GM12878 (cell line): Measurements from ENCODE around the gene ABTB1. TPM values are rescaled to one million over a fixed set of nuclear protein-coding genes. Genes with fewer than 3 reads are reported as not detected.

Source experiments
- ATAC-seq: fragments of 200-7000 bp; cut with Tn5 transposase; 3 replicates; pipeline ENCODE4 v1.9.1; 2020; ENCODE audit warnings: mild to moderate bottlenecking, moderate library complexity
- BruUV-seq: library from RNA; stranded (reverse); fragments of 400-500 nt; replicated peaks from 2 replicates; lab custom pipeline; 2021; lab: Mats Ljungman, UMichigan
- CTCF ChIA-PET: fragments of 300-600 bp; sonication (Branson Sonifier 250); formaldehyde crosslinking; extraction: SDS; loops from one replicate; lab custom pipeline; 2021; ENCODE audit warnings: inconsistent platforms; lab: Yijun Ruan, JAX
- POLR2A ChIA-PET: fragments of 350-600 bp; formaldehyde crosslinking; extraction: SDS; loops from one replicate; lab custom pipeline; 2021; ENCODE audit warnings: inconsistent platforms; lab: Charles Lee
- RAD21 ChIA-PET: fragments of 300-600 bp; sonication (Branson Sonifier 250); formaldehyde crosslinking; loops from one replicate; lab custom pipeline; 2023; ENCODE audit warnings: antibody characterized with exemption; ENCODE audit not compliant: unreplicated experiment; lab: Charles Lee
- SMC1A ChIA-PET: fragments of 300-600 bp; sonication (Branson Sonifier 250); formaldehyde crosslinking; loops from one replicate; lab custom pipeline; 2023; ENCODE audit not compliant: unreplicated experiment, uncharacterized antibody; lab: Charles Lee
- DNase-seq: peaks from one replicate; pipeline ENCODE4 v3.0.0-alpha.2; 2011; ENCODE audit warnings: low read depth, low spot score
- FAIRE-seq: peaks from 3 replicates; lab custom pipeline; 2011; peaks lifted over from hg19 to GRCh38; lab: Jason Lieb, UNC
- H2AFZ ChIP-seq: 2 replicates; pipeline ENCODE4 v1.6.0; 2011; ENCODE audit warnings: low read depth, low read length, control low read depth; ENCODE audit not compliant: control insufficient read depth
- H3K27ac ChIP-seq: 2 replicates; pipeline ENCODE4 v1.5.1; 2011; ENCODE audit warnings: control low read depth; ENCODE audit not compliant: control insufficient read depth, insufficient read depth
- H3K27me3 ChIP-seq, 2 experiments: replicated peaks in 1 of 2; 2 replicates each; pipeline versions ENCODE4 v1.6.0 to v1.6.1; 2011; ENCODE audit warnings: low read length in 1 of 2; ENCODE audit not compliant: control insufficient read depth in 2 of 2, insufficient read depth in 2 of 2
- H3K36me3 ChIP-seq, 2 experiments: 2 replicates each; pipeline ENCODE4 v1.5.1; 2011; ENCODE audit warnings: low read length in 1 of 2; ENCODE audit not compliant: control insufficient read depth in 2 of 2, insufficient read depth in 2 of 2
- H3K4me1 ChIP-seq: 2 replicates; pipeline ENCODE4 v1.6.1; 2011; ENCODE audit warnings: mild to moderate bottlenecking, low read length, moderate library complexity, mixed read lengths; ENCODE audit not compliant: control insufficient read depth, insufficient read depth
- H3K4me2 ChIP-seq: 2 replicates; pipeline ENCODE4 v1.6.0; 2011; ENCODE audit warnings: control low read depth; ENCODE audit not compliant: control insufficient read depth, insufficient read depth
- H3K4me3 ChIP-seq: fragments of 200-600 bp; sonication (generic); 2 replicates; pipeline ENCODE4 v1.5.1; 2016
- H3K79me2 ChIP-seq: 2 replicates; pipeline ENCODE4 v1.6.0; 2011; ENCODE audit warnings: low read length; ENCODE audit not compliant: control insufficient read depth, insufficient read depth
- H3K9ac ChIP-seq: 2 replicates; pipeline ENCODE4 v1.8.0; 2011; ENCODE audit warnings: low read length, control low read depth, mixed read lengths; ENCODE audit not compliant: control insufficient read depth, insufficient read depth
- H3K9me3 ChIP-seq: replicated peaks from 3 replicates; pipeline ENCODE4 v1.5.1; 2011; ENCODE audit warnings: mild to moderate bottlenecking, low read length; ENCODE audit not compliant: control insufficient read depth, insufficient read depth
- H4K20me1 ChIP-seq: 2 replicates; pipeline ENCODE4 v1.6.0; 2011; ENCODE audit not compliant: control insufficient read depth, insufficient read depth
- ATF3 ChIP-seq: IDR thresholded peaks from 2 replicates; pipeline ENCODE4 v1.6.1; 2011; ENCODE audit warnings: low read depth, mild to moderate bottlenecking, low read length, moderate library complexity, borderline replicate concordance; ENCODE audit errors: extremely low read depth
- MEF2B ChIP-seq: fragments of 450-650 bp; IDR thresholded peaks from 2 replicates; pipeline ENCODE4 v1.6.1; 2018; ENCODE audit warnings: mild to moderate bottlenecking, moderate library complexity; ENCODE audit not compliant: partially characterized antibody, poor library complexity, severe bottlenecking
- PML ChIP-seq: IDR thresholded peaks from 2 replicates; pipeline ENCODE4 v1.6.1; 2012; ENCODE audit warnings: low read length, inconsistent platforms
- ZBTB4 ChIP-seq: fragments of 450-650 bp; formaldehyde crosslinking; IDR thresholded peaks from 2 replicates; pipeline ENCODE4 v1.4.0; 2022; ENCODE audit warnings: mild to moderate bottlenecking, moderate library complexity
- WGBS: methylation state at CpG from one replicate; pipeline ENCODE4 v1.1.6; 2016; ENCODE audit warnings: low lambda C conversion rate; ENCODE audit not compliant: insufficient replicate concordance, insufficient coverage; ENCODE audit errors: missing lambda C conversion rate; 5-methylcytosine and 5-hydroxymethylcytosine counted together
- in situ Hi-C: fragments of 300-500 bp; cut with MboI; formaldehyde crosslinking; loops from 9 replicates; pipeline ENCODE4 v1.14.3; 2018; ENCODE audit warnings: mixed read lengths
- intact Hi-C: fragments of 100-400 bp; cut with micrococcal nuclease; formaldehyde crosslinking; loops from one replicate; pipeline ENCODE4 v1.14.2; 2022; ENCODE audit not compliant: unreplicated experiment
- polyA plus RNA-seq, 11 experiments: library from polyadenylated mRNA; depleted of rRNA in 4 of 11; unstranded in 6 of 11; stranded (reverse) in 5 of 11; fragments of >200 nt; fragmentation: Nextera tagmentation in 4 of 11; fragmentation: Illumina TruSeq in 1 of 11; extraction: Ambion mirVana in 4 of 11; extraction: Trizol in 1 of 11; gene quantifications; 1 replicate in 1 of 11; 2 replicates in 10 of 11; pipeline versions ENCODE4 v1.2.1 to v1.2.3, GENCODE V29; 2011 to 2016; ENCODE audit warnings: inconsistent platforms in 2 of 11, missing spikeins in 2 of 11, low read depth in 1 of 11
- total RNA-seq, 4 experiments: library from RNA; depleted of rRNA in 3 of 4; stranded (reverse); fragments of >200 nt in 3 of 4; fragmentation: Illumina TruSeq in 1 of 4; extraction: Trizol in 1 of 4; gene quantifications; 2 replicates each; pipeline versions ENCODE4 v1.2.1 to v1.2.3, GENCODE V29; 2013 to 2021

The ABTB1 gene
- total and polyA plus RNA-seq, 10 of the 15 experiments (the other 5 are each of a cell fraction or from before 2014, with no cell fraction given), result 0.11 to 10.2 (median 7.1) TPM

- ChIA-PET CTCF (no interaction called here), SMC1A (no interaction called here), POLR2A (no interaction called here), RAD21 (no interaction called here)
- DNase-seq (no peak), ATAC-seq (no peak), FAIRE-seq (no peak)
- in situ Hi-C loops, result no loop called here
- no peaks in the 10 kb centered on the region for H4K20me1 ChIP-seq
- peaks cover 18 to 27% of the 10 kb centered on the region in 2 experiments for H3K36me3 ChIP-seq
- no peaks in the 10 kb centered on the region for H3K27me3 ChIP-seq
- H3K9me3 ChIP-seq, result no peaks in the 10 kb centered on the region
- 78% methylated on average over 13 of the region's 13 CpGs for WGBS
- H3K27ac ChIP-seq, result no peak overlapping the region
- no peak overlapping the region for H2AFZ ChIP-seq
- intact Hi-C loops, result no loop called here
- no peak overlapping the region for H3K4me3 ChIP-seq
- no peak overlapping the region for H3K9ac ChIP-seq
- no peak overlapping the region for H3K4me2 ChIP-seq
- H3K79me2 ChIP-seq, result peaks cover 11% of the 10 kb centered on the region
- peaks cover 6% of the 10 kb centered on the region; the same call in 1 of the 2 replicates for H3K4me1 ChIP-seq
- TF ChIP-seq ATF3, result no peak
- no peak for TF ChIP-seq PML
- no peak for TF ChIP-seq ZBTB4 (CRISPR knock-in tag)
- TF ChIP-seq MEF2B, result no peak
- BruUV-seq, result no TSS peak
Measured at GRCh38 chr3:127722091-127722784, 49.5 kb downstream of the ABTB1 start.
